Neural progenitor cell (in vitro differentiated cells): ENCODE data around the gene PDE6B.

Experiments used
- EZH2 ChIP-seq: fragments of 200-600 bp; sonication (generic); IDR thresholded peaks from 2 replicates; pipeline ENCODE4 v1.6.1; 2017; ENCODE audit warnings: antibody characterized with exemption, mild to moderate bottlenecking, moderate library complexity
- EZH2phosphoT487 ChIP-seq: fragments of 200-600 bp; sonication (generic); IDR thresholded peaks from 2 replicates; pipeline ENCODE4 v1.6.1; 2017; ENCODE audit warnings: antibody characterized with exemption
- TF ChIP-seq, protein P1 (sequence below): fragments of 200-600 bp; sonication (generic); IDR thresholded peaks from 2 replicates; pipeline ENCODE4 v1.5.1; 2017; ENCODE audit warnings: antibody characterized with exemption, mild to moderate bottlenecking

- TF ChIP-seq EZH2 (no peak), EZH2phosphoT487 (no peak)
- TF ChIP-seq, protein P1, sequence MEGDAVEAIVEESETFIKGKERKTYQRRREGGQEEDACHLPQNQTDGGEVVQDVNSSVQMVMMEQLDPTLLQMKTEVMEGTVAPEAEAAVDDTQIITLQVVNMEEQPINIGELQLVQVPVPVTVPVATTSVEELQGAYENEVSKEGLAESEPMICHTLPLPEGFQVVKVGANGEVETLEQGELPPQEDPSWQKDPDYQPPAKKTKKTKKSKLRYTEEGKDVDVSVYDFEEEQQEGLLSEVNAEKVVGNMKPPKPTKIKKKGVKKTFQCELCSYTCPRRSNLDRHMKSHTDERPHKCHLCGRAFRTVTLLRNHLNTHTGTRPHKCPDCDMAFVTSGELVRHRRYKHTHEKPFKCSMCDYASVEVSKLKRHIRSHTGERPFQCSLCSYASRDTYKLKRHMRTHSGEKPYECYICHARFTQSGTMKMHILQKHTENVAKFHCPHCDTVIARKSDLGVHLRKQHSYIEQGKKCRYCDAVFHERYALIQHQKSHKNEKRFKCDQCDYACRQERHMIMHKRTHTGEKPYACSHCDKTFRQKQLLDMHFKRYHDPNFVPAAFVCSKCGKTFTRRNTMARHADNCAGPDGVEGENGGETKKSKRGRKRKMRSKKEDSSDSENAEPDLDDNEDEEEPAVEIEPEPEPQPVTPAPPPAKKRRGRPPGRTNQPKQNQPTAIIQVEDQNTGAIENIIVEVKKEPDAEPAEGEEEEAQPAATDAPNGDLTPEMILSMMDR, result no peak
Observed at GRCh38 chr4:581753-582361, 43.5 kb upstream of the PDE6B start.
